ENCODE results near the gene HOXA10.

HOXA10 gene

GRCh38 chr7:27154901-27155815 lies 19.0 kb downstream of the HOXA10 start:
- DNase-seq: peak; percentile 57

- no peak for DNase-seq
Measured at GRCh38 chr7:27154369-27154768, 19.8 kb downstream of the HOXA10 start.

- DNase-seq: no peak
Measured at GRCh38 chr7:27153526-27153925, 20.6 kb downstream of the HOXA10 start.

- DNase-seq: no peak
Measured at GRCh38 chr7:27152816-27153442, 21.2 kb downstream of the HOXA10 start.

GRCh38 chr7:27151931-27152815 lies 21.9 kb downstream of the HOXA10 start, which contains the start of gene HOXA3:
TSS of gene HOXA3 (minus strand) at chr7:27152583. CDS start at chr7:27110640, 41,943 bp downstream.
- no peak for DNase-seq

GRCh38 chr7:27151341-27151930 lies 22.7 kb downstream of the HOXA10 start:
- no peak for DNase-seq

GRCh38 chr7:27150568-27151340 lies 23.4 kb downstream of the HOXA10 start:
- peak; percentile 67 for DNase-seq

GRCh38 chr7:27149842-27150567 lies 24.1 kb downstream of the HOXA10 start:
- no peak for DNase-seq

GRCh38 chr7:27148756-27149641 lies 25.1 kb downstream of the HOXA10 start:
- DNase-seq: no peak

- DNase-seq: no peak
Measured at GRCh38 chr7:27148031-27148755, 25.9 kb downstream of the HOXA10 start.

- DNase-seq: no peak
Measured at GRCh38 chr7:27147199-27148030, 26.7 kb downstream of the HOXA10 start, which contains the start of gene HOXA6. TSS of gene HOXA6 (minus strand) at chr7:27147774. CDS start at chr7:27147749, 25 bp downstream.

GRCh38 chr7:27146491-27147198 lies 27.5 kb downstream of the HOXA10 start:
- DNase-seq: no peak

GRCh38 chr7:27145914-27146412 lies 28.2 kb downstream of the HOXA10 start:
- DNase-seq: no peak

GRCh38 chr7:27145165-27145913 lies 28.8 kb downstream of the HOXA10 start:
- no peak for DNase-seq

- DNase-seq: no peak
Measured at GRCh38 chr7:27144781-27145164, 29.3 kb downstream of the HOXA10 start.

GRCh38 chr7:27143950-27144780 lies 30.0 kb downstream of the HOXA10 start:
- no peak for DNase-seq
